OCI-LY7 (cell line): ENCODE measurements around the gene HUS1. TPM values are rescaled to one million over a fixed set of nuclear protein-coding genes. Genes with fewer than 3 reads are reported as not detected.
"Not testable (repeated sequence)": the region's sequence is repeated elsewhere in the genome, so short reads cannot be mapped to it uniquely, and the experiment has no call there.

Source experiments
- BruUV-seq: library from RNA; stranded (reverse); fragments of 400-500 nt; replicated peaks from 2 replicates; lab custom pipeline; 2021; lab: Mats Ljungman, UMichigan
- CTCF ChIA-PET: fragments of 300-600 bp; sonication (Branson Sonifier 250); formaldehyde crosslinking; loops from one replicate; lab custom pipeline; 2022; ENCODE audit warnings: antibody characterized with exemption; ENCODE audit not compliant: unreplicated experiment; lab: Charles Lee
- POLR2A ChIA-PET: fragments of 300-600 bp; sonication (Branson Sonifier 250); formaldehyde crosslinking; loops from one replicate; lab custom pipeline; 2022; ENCODE audit warnings: antibody characterized with exemption; lab: Charles Lee
- DNase-seq: peaks from one replicate; pipeline ENCODE4 v3.0.0-alpha.2; 2015; ENCODE audit warnings: low spot score
- H2AFZ ChIP-seq: fragments of 200-600 bp; sonication (generic), shearing (Covaris generic); 2 replicates; pipeline ENCODE4 v1.6.1; 2014; ENCODE audit warnings: mild to moderate bottlenecking, antibody characterized with exemption, low read length, moderate library complexity
- H3K27ac ChIP-seq: fragments of 200-600 bp; sonication (generic); 2 replicates; pipeline ENCODE4 v1.5.1; 2014; ENCODE audit warnings: mixed run types, low read depth, mild to moderate bottlenecking, moderate library complexity, low read length, inconsistent platforms; ENCODE audit not compliant: poor library complexity, severe bottlenecking
- H3K36me3 ChIP-seq: fragments of 200-600 bp; sonication (generic); 2 replicates; pipeline ENCODE4 v1.6.1; 2014; ENCODE audit warnings: mild to moderate bottlenecking, antibody characterized with exemption, low read length, moderate library complexity, mixed read lengths; ENCODE audit not compliant: insufficient read depth
- H3K4me1 ChIP-seq: fragments of 200-600 bp; sonication (generic); 2 replicates; pipeline ENCODE4 v1.5.1; 2014; ENCODE audit warnings: mild to moderate bottlenecking, low read length; ENCODE audit not compliant: insufficient read depth, poor library complexity, severe bottlenecking
- H3K4me2 ChIP-seq: fragments of 200-600 bp; sonication (generic); 2 replicates; pipeline ENCODE4 v1.6.1; 2014; ENCODE audit warnings: mild to moderate bottlenecking, low read length
- H3K4me3 ChIP-seq: fragments of 200-600 bp; sonication (generic); 2 replicates; pipeline ENCODE4 v1.5.1; 2014; ENCODE audit warnings: mild to moderate bottlenecking, low read depth, low read length; ENCODE audit not compliant: poor library complexity, severe bottlenecking
- H3K79me2 ChIP-seq: fragments of 200-600 bp; sonication (generic); 2 replicates; pipeline ENCODE4 v1.6.1; 2016; ENCODE audit warnings: low read depth, mild to moderate bottlenecking, low read length, moderate library complexity, mixed read lengths; ENCODE audit not compliant: insufficient read depth
- H3K9me2 ChIP-seq: fragments of 200-600 bp; sonication (generic); 2 replicates; pipeline ENCODE4 v1.6.1; 2016; ENCODE audit warnings: mild to moderate bottlenecking, low read length, mixed read lengths; ENCODE audit not compliant: insufficient read depth
- H3K9me3 ChIP-seq: fragments of 200-600 bp; sonication (generic); 2 replicates; pipeline ENCODE4 v1.6.1; 2014; ENCODE audit warnings: mild to moderate bottlenecking, mixed run types, low read length, mixed read lengths
- H4K20me1 ChIP-seq: fragments of 200-600 bp; sonication (generic); 2 replicates; pipeline ENCODE4 v1.6.1; 2014; ENCODE audit warnings: mild to moderate bottlenecking, antibody characterized with exemption, low read length, moderate library complexity, mixed read lengths; ENCODE audit not compliant: insufficient read depth
- CTCF ChIP-seq: fragments of 200-600 bp; sonication (generic); conservative IDR thresholded peaks from 2 replicates; pipeline ENCODE4 v1.5.1; 2014; ENCODE audit warnings: mild to moderate bottlenecking, antibody characterized with exemption, low read length, moderate library complexity, mixed read lengths
- EZH2phosphoT487 ChIP-seq: fragments of 200-600 bp; sonication (generic); IDR thresholded peaks from 2 replicates; pipeline ENCODE4 v1.6.1; 2018; ENCODE audit warnings: low read depth, borderline replicate concordance, mild to moderate bottlenecking, mixed run types, antibody characterized with exemption, low read length, moderate library complexity, mixed read lengths
- intact Hi-C: fragments of 100-400 bp; cut with micrococcal nuclease; formaldehyde crosslinking; loops from one replicate; pipeline ENCODE4 v1.10.0; 2022; ENCODE audit not compliant: unreplicated experiment
- total RNA-seq, 2 experiments: library from RNA; depleted of rRNA in 1 of 2; stranded (reverse); fragments of >200 nt in 1 of 2; shearing (Covaris generic) in 1 of 2; gene quantifications; 2 replicates each; pipeline ENCODE4 v1.2.3, GENCODE V29; 2014 to 2022

HUS1 gene
- total RNA-seq, 2 experiments from 2014 or later: 28.2 to 44.5 TPM

DNA sequence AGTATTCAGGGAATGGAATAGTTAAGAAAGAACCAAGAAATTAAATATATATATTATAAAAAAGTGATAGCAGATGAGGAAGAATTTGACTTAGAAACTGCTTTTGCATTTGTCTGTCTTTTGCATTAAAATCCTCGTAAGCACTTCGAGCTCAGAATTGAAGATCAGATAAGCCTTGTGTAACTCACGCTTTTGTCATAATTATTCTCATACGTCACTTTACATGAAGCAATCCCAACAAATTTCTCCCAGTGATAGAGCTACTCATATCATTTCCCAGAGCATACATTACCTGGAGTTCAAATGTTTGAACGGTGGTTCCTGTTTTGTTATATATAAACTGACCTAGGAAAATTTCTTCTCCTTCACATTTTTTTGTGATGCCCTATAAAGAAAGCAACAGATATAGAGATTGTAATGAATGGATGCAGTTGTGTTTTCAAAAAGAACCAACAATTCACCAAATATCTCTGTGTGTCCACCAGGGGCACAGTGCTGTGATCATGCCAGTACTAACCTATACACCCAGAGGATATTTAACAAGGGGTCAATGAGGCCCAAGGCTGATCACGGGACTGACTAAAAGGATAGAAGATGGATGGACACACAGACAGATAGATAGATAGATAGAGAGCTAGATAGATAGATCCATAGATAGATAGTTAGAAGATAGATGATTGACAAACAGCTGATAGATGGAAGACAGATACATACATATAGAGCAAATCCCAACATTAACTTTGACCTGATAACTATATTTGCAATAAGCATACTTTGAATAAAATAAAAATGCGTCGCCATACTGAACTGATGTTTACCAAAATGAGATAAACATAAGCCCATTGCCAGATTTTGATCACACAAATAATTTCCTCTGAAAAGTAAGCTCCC is 9.3 kb upstream of the HUS1 start:
- Histone ChIP-seq H3K4me3 (no peak overlapping the region), H3K36me3 (no peaks in the 10 kb centered on the region), H3K4me2 (no peak overlapping the region), H3K9me2 (no peaks in the 10 kb centered on the region), H3K4me1 (peaks cover 19% of the 10 kb centered on the region), H3K9me3 (no peaks in the 10 kb centered on the region), H4K20me1 (no peaks in the 10 kb centered on the region), H2AFZ (no peak overlapping the region), H3K79me2 (no peaks in the 10 kb centered on the region), H3K27ac (no peak overlapping the region)
- ChIA-PET POLR2A (interaction anchor here (0.6 to 1.5 kb wide), 5 partner anchors 9 to 120 kb away, joined by 3 to 4 read pairs (median 3); no protein-coding TSS in a partner anchor), CTCF (interaction anchor here (0.9 kb wide), 1 partner anchor 122 kb away, joined by 3 read pairs; no protein-coding TSS in a partner anchor)
- intact Hi-C loops: no loop called here
- no TSS peak for BruUV-seq
- TF ChIP-seq CTCF (peak; percentile 82), EZH2phosphoT487 (no peak)
- peak; percentile 27 for DNase-seq

DNA sequence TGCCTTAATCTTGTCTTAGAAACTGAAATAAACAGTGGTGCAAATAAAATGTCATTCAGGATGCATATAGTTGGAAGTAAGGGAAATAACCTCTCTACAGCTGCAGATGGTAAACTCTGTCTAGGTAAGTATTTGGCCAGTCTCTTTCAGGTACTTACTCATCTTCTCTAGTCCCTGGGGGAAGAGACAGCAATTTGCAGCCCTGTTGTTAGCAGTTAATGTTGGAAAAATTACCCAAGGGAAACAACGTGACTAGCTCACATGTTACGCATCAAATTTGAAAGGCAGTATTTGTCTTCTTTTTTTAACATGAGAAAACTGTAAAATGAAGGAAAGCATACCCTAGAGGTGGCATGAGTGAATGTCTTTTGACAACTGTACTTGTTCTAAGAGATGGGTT is 3.2 kb upstream of the HUS1 start:
- Histone ChIP-seq H3K4me3 (no peak overlapping the region), H3K79me2 (peaks cover 14% of the 10 kb centered on the region), H3K9me3 (no peaks in the 10 kb centered on the region), H3K4me1 (peaks cover 20% of the 10 kb centered on the region), H3K27ac (no peak overlapping the region), H4K20me1 (no peaks in the 10 kb centered on the region), H3K4me2 (no peak overlapping the region), H2AFZ (peak overlapping the region; percentile 74), H3K36me3 (peaks cover 8% of the 10 kb centered on the region), H3K9me2 (no peaks in the 10 kb centered on the region)
- intact Hi-C loops: no loop called here
- BruUV-seq: no TSS peak
- no peak for DNase-seq
- TF ChIP-seq EZH2phosphoT487 (no peak), CTCF (no peak)
- POLR2A ChIA-PET: interaction anchor here (0.6 to 1.3 kb wide), 2 partner anchors 9 to 61 kb away, joined by 3 to 4 read pairs; no protein-coding TSS in a partner anchor
- CTCF ChIA-PET: interaction anchor here (0.6 to 0.8 kb wide), 2 partner anchors 9 to 16 kb away, joined by 3 to 4 read pairs; no protein-coding TSS in a partner anchor

GRCh38 chr7:47980648-47981047 is 1.2 kb upstream of the HUS1 start:
- Histone ChIP-seq H3K4me1 (peaks cover 20% of the 10 kb centered on the region), H3K79me2 (peaks cover 22% of the 10 kb centered on the region), H3K36me3 (peaks cover 27% of the 10 kb centered on the region)
- DNase-seq, BruUV-seq, H2AFZ ChIP-seq, intact Hi-C loops, H4K20me1 ChIP-seq, H3K27ac ChIP-seq, CTCF ChIA-PET, H3K9me2 ChIP-seq, H3K9me3 ChIP-seq, H3K4me2 ChIP-seq, H3K4me3 ChIP-seq: not testable (repeated sequence)
- POLR2A ChIA-PET: interaction anchor here (1.1 kb wide), 1 partner anchor 18 kb away, joined by 3 read pairs; no protein-coding TSS in a partner anchor
